HCT116 (cell line): ENCODE results near the gene TUBGCP5. TPM values are rescaled to one million over a fixed set of nuclear protein-coding genes. Genes with fewer than 3 reads are reported as not detected.
A peak's percentile ranks its signal among the peaks of the same experiment; 100 is the strongest.

Experiments
- ATAC-seq: fragments of 200-7000 bp; cut with Tn5 transposase; 2 replicates; pipeline ENCODE4 v1.9.1; 2020; ENCODE audit warnings: mild to moderate bottlenecking, moderate library complexity
- BruUV-seq: library from RNA; stranded (reverse); fragments of 400-500 nt; replicated peaks from 2 replicates; lab custom pipeline; 2021; lab: Mats Ljungman, UMichigan
- CTCF ChIA-PET: fragments of 300-600 bp; sonication (Branson Sonifier 250); formaldehyde crosslinking; loops from one replicate; lab custom pipeline; 2021; ENCODE audit warnings: antibody characterized with exemption; lab: Charles Lee
- POLR2A ChIA-PET: fragments of 300-600, 350-600 bp; sonication (Branson Sonifier 250); formaldehyde crosslinking; loops from one replicate; lab custom pipeline; 2021; ENCODE audit warnings: antibody characterized with exemption; lab: Charles Lee
- RAD21 ChIA-PET, 2 experiments: fragments of 300-600 bp; sonication (Branson Sonifier 250); formaldehyde crosslinking; loops; one replicate each; lab custom pipeline; 2023; ENCODE audit warnings: low total read pairs in 2 of 2; ENCODE audit not compliant: uncharacterized antibody in 2 of 2, unreplicated experiment in 2 of 2, low non-redundant PET in 1 of 2; lab: Charles Lee
- DNase-seq: peaks from one replicate; pipeline ENCODE4 v3.0.0-alpha.2; 2010; ENCODE audit warnings: low read depth, low spot score
- H2AFZ ChIP-seq: fragments of 200-600 bp; shearing (Covaris generic), sonication (generic); 2 replicates; pipeline ENCODE4 v1.6.1; 2017; ENCODE audit warnings: low read depth, mixed run types, mixed read lengths, antibody characterized with exemption, low read length; ENCODE audit not compliant: poor library complexity, severe bottlenecking
- H3K27ac ChIP-seq: 2 replicates; pipeline ENCODE4 v1.5.1; 2012; ENCODE audit warnings: low read depth, low read length
- H3K27me3 ChIP-seq: fragments of 200-600 bp; sonication (generic); 2 replicates; pipeline ENCODE4 v1.6.1; 2016; ENCODE audit warnings: mixed run types, low read length, mixed read lengths; ENCODE audit not compliant: insufficient read depth
- H3K36me3 ChIP-seq, 2 experiments: fragments of 200-500 bp in 1 of 2; fragments of 200-600 bp in 1 of 2; sonication (Bioruptor generic) in 1 of 2; sonication (generic) in 1 of 2; 2 replicates each; pipeline versions ENCODE4 v1.5.1 to v1.6.1; 2014 to 2016; ENCODE audit warnings: low read length in 2 of 2, inconsistent platforms in 1 of 2, mixed read lengths in 1 of 2, mixed run types in 1 of 2; ENCODE audit not compliant: insufficient read depth in 2 of 2, control insufficient read depth in 1 of 2
- H3K4me1 ChIP-seq, 2 experiments: fragments of 200-600 bp in 1 of 2; sonication (generic) in 1 of 2; 2 replicates each; pipeline versions ENCODE4 v1.5.1 to v1.6.1; 2012 to 2017; ENCODE audit warnings: low read length in 2 of 2, inconsistent platforms in 1 of 2, mild to moderate bottlenecking in 1 of 2, mixed read lengths in 1 of 2, mixed run types in 1 of 2, moderate library complexity in 1 of 2; ENCODE audit not compliant: insufficient read depth in 2 of 2, control insufficient read depth in 1 of 2
- H3K4me2 ChIP-seq: fragments of 200-600 bp; sonication (generic); 2 replicates; pipeline ENCODE4 v1.6.1; 2017; ENCODE audit warnings: mixed run types, low read length, mixed read lengths
- H3K4me3 ChIP-seq, 2 experiments: fragments of 200-600 bp in 1 of 2; sonication (generic) in 1 of 2; replicated peaks in 1 of 2; 2 replicates each; pipeline ENCODE4 v1.5.1; 2011 to 2016; ENCODE audit warnings: low read length in 2 of 2, control low read depth in 1 of 2, low read depth in 1 of 2, mild to moderate bottlenecking in 1 of 2, mixed read lengths in 1 of 2, mixed run types in 1 of 2
- H3K79me2 ChIP-seq: fragments of 200-600 bp; sonication (generic); 2 replicates; pipeline ENCODE4 v1.6.1; 2017; ENCODE audit warnings: mild to moderate bottlenecking, mixed run types, low read length, moderate library complexity, mixed read lengths; ENCODE audit not compliant: insufficient read depth
- H3K9ac ChIP-seq: fragments of 200-600 bp; sonication (generic); 2 replicates; pipeline ENCODE4 v1.6.1; 2016; ENCODE audit warnings: low read length, mixed read lengths
- H3K9me2 ChIP-seq: fragments of 200-600 bp; sonication (generic), shearing (Covaris generic); 2 replicates; pipeline ENCODE4 v1.6.1; 2017; ENCODE audit warnings: mixed run types, mild to moderate bottlenecking, moderate library complexity; ENCODE audit not compliant: insufficient read depth
- H3K9me3 ChIP-seq, 2 experiments: fragments of 200-500 bp in 1 of 2; fragments of 200-600 bp in 1 of 2; sonication (Bioruptor generic) in 1 of 2; sonication (generic) in 1 of 2; 2 replicates each; pipeline ENCODE4 v1.6.1; 2014 to 2017; ENCODE audit warnings: low read length in 2 of 2, mixed read lengths in 2 of 2, inconsistent platforms in 1 of 2, low read depth in 1 of 2, mild to moderate bottlenecking in 1 of 2, mixed run types in 1 of 2, moderate library complexity in 1 of 2; ENCODE audit not compliant: control insufficient read depth in 1 of 2, insufficient read depth in 1 of 2
- H4K20me1 ChIP-seq: fragments of 200-600 bp; sonication (generic), shearing (Covaris generic); 2 replicates; pipeline ENCODE4 v1.6.1; 2017; ENCODE audit warnings: mixed run types, mild to moderate bottlenecking, moderate library complexity; ENCODE audit not compliant: insufficient read depth
- EGR1 ChIP-seq: IDR thresholded peaks from 2 replicates; pipeline ENCODE4 v1.6.1; 2012; ENCODE audit warnings: low read depth
- ELF1 ChIP-seq: IDR thresholded peaks from 2 replicates; pipeline ENCODE4 v1.6.1; 2012; ENCODE audit warnings: low read depth, borderline replicate concordance
- EZH2phosphoT487 ChIP-seq: fragments of 200-600 bp; IDR thresholded peaks from 2 replicates; pipeline ENCODE4 v1.6.1; 2018; ENCODE audit warnings: antibody characterized with exemption, borderline replicate concordance
- JUND ChIP-seq: IDR thresholded peaks from 2 replicates; pipeline ENCODE4 v1.6.1; 2012
- RAD21 ChIP-seq: IDR thresholded peaks from 2 replicates; pipeline ENCODE4 v1.6.1; 2012; ENCODE audit warnings: low read depth, mild to moderate bottlenecking
- SIN3A ChIP-seq: IDR thresholded peaks from 2 replicates; pipeline ENCODE4 v1.6.1; 2012; ENCODE audit warnings: low read depth
- SP1 ChIP-seq: IDR thresholded peaks from 2 replicates; pipeline ENCODE4 v1.6.1; 2012; ENCODE audit warnings: low read depth
- SRF ChIP-seq: IDR thresholded peaks from 2 replicates; pipeline ENCODE4 v1.6.1; 2012; ENCODE audit warnings: low read depth
- TCF7L2 ChIP-seq: IDR thresholded peaks from 2 replicates; pipeline ENCODE4 v1.7.0; 2011; ENCODE audit warnings: borderline replicate concordance, inconsistent platforms; ENCODE audit not compliant: insufficient read depth, insufficient read length; ENCODE audit errors: extremely low read depth
- YY1 ChIP-seq: IDR thresholded peaks from 2 replicates; pipeline ENCODE4 v1.6.1; 2011; ENCODE audit warnings: low read length, low read depth, moderate library complexity, mild to moderate bottlenecking; ENCODE audit not compliant: insufficient replicate concordance; ENCODE audit errors: extremely low read depth
- ZNF274 ChIP-seq: fragments of 200-500 bp; sonication (Bioruptor generic); IDR thresholded peaks from 2 replicates; pipeline ENCODE4 v1.6.1; 2014; ENCODE audit warnings: mild to moderate bottlenecking, low read depth, low read length, inconsistent platforms
- intact Hi-C: fragments of 100-400 bp; cut with micrococcal nuclease; formaldehyde crosslinking; loops from 2 replicates; pipeline ENCODE4 v1.10.0; 2022
- total RNA-seq: library from RNA; stranded (reverse); gene quantifications from one replicate; pipeline ENCODE4 v1.2.1, GENCODE V29; 2021; ENCODE audit not compliant: unreplicated experiment
- TF ChIP-seq, protein P1 (sequence below): IDR thresholded peaks from 2 replicates; pipeline ENCODE4 v1.6.1; 2012
- TF ChIP-seq, protein P2 (sequence below): IDR thresholded peaks from 2 replicates; pipeline ENCODE4 v1.6.1; 2012
- TF ChIP-seq, protein P3 (sequence below): IDR thresholded peaks from 2 replicates; pipeline ENCODE4 v1.6.1; 2012; ENCODE audit warnings: low read depth

The TUBGCP5 gene
- total RNA-seq, 1 experiment from 2014 or later: 17.9 TPM

DNA sequence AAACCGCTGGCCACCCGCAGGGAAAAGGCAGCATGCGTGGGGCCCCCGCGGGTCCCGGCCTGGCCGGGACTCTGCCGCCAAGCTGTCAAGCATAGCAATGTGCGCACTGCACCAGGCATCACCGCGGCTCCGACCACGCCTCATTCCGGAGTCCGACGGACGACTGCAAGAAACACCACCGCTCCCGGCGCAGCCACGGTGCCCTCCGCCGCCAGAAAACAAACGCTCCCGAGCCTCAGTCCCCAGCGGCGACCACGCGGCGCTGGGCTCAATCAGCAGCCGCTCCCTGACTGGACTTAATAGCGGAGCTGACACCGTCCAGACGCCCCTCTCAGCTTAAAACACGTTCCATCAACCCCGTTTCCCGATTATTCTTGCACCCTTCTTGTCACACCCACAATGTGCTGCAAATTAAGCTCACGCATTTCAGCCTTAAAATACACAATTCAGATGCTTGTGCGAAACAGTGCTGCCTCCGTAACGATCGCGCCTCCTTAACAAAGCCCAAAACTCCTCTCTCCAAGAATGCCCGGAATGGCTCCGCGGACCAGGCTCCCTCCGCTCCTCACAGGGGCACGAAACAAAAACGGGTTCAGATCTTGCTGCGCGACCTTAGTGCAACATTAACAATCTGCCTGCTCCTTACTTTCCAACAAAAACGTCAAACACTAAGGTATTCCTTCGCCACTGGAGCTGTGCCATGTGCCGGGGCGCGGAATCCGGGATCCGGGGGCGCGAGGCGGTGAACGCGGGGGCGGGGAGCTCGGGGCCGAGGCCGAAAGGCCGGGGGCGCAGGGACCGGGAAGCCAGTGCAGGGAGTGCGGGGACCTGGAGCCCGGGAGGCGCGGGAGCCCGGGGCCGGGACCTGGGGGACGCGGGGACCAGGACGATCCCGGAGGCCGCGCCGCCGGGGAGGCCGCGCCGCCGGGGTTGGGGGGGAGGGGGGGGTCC lies 59.9 kb downstream of the TUBGCP5 start (continued):
- TF ChIP-seq, protein P1, sequence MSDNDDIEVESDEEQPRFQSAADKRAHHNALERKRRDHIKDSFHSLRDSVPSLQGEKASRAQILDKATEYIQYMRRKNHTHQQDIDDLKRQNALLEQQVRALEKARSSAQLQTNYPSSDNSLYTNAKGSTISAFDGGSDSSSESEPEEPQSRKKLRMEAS: peak; percentile 62; the same call in 1 of the 2 replicates
- TF ChIP-seq SP1: no peak
- no peak for TF ChIP-seq SRF
- TF ChIP-seq, protein P2, sequence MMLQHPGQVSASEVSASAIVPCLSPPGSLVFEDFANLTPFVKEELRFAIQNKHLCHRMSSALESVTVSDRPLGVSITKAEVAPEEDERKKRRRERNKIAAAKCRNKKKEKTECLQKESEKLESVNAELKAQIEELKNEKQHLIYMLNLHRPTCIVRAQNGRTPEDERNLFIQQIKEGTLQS: no peak

DNA sequence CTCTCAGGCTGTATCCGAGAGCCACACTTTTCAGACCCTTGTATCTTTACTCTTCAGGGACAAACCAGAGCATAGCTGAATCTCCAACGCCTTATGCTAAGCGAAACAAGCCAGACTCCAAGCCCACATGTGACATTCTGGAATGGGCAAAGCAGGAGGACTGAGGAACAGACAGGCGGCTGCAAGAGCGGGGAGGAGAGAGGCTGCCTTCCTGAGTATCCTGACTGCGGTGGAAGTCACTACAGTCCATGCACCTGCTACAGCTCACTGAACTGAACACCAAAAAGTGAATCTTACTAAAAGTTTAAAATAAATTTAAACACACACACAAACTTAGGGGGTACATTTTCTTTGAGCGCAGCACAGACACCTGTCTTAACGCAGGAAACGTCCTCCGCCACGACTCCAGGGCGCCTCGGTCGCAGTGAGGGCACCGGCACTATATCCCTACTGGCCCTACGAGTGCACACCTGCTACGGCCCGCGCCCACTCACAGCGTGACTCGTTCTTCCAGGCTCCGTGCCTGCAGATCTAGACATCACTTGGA lies 60.6 kb downstream of the TUBGCP5 start:
- DNase-seq: no peak

More for the DNA sequence above, 60.6 kb downstream of the TUBGCP5 start:
- Histone ChIP-seq H3K27me3 (no peaks in the 10 kb centered on the region), H3K27ac (peak overlapping the region; percentile 93; the same call in 1 of the 2 replicates), H3K9ac (peak overlapping the region; percentile 80), H4K20me1 (peaks cover 11% of the 10 kb centered on the region; the same call in 1 of the 2 replicates), H3K4me3 (peak overlapping the region; percentile 91 to 95), H3K4me1 (peaks cover 15 to 23% of the 10 kb centered on the region in 2 experiments), H3K4me2 (peak overlapping the region; percentile 87), H3K9me3 (no peaks in the 10 kb centered on the region), H3K79me2 (peaks cover 61% of the 10 kb centered on the region), H2AFZ (no peak overlapping the region), H3K9me2 (no peaks in the 10 kb centered on the region), H3K36me3 (no peaks in the 10 kb centered on the region)
- TF ChIP-seq YY1 (no peak), SIN3A (no peak), TCF7L2 (no peak), ZNF274 (no peak), EGR1 (no peak), SP1 (no peak), RAD21 (no peak), EZH2phosphoT487 (no peak), ELF1 (no peak), SRF (no peak), JUND (no peak)
- TF ChIP-seq, protein P3, sequence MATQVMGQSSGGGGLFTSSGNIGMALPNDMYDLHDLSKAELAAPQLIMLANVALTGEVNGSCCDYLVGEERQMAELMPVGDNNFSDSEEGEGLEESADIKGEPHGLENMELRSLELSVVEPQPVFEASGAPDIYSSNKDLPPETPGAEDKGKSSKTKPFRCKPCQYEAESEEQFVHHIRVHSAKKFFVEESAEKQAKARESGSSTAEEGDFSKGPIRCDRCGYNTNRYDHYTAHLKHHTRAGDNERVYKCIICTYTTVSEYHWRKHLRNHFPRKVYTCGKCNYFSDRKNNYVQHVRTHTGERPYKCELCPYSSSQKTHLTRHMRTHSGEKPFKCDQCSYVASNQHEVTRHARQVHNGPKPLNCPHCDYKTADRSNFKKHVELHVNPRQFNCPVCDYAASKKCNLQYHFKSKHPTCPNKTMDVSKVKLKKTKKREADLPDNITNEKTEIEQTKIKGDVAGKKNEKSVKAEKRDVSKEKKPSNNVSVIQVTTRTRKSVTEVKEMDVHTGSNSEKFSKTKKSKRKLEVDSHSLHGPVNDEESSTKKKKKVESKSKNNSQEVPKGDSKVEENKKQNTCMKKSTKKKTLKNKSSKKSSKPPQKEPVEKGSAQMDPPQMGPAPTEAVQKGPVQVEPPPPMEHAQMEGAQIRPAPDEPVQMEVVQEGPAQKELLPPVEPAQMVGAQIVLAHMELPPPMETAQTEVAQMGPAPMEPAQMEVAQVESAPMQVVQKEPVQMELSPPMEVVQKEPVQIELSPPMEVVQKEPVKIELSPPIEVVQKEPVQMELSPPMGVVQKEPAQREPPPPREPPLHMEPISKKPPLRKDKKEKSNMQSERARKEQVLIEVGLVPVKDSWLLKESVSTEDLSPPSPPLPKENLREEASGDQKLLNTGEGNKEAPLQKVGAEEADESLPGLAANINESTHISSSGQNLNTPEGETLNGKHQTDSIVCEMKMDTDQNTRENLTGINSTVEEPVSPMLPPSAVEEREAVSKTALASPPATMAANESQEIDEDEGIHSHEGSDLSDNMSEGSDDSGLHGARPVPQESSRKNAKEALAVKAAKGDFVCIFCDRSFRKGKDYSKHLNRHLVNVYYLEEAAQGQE: no peak
- TF ChIP-seq, protein P1: no peak
- BruUV-seq: no TSS peak
- ChIA-PET RAD21 (interaction anchor here in 1 of 2 experiments (0.7 kb wide), 1 partner anchor 52 kb away, joined by 5 read pairs; no protein-coding TSS in a partner anchor), POLR2A (no interaction called here), CTCF (no interaction called here)
- peak; percentile 46 for ATAC-seq
- intact Hi-C loops: no loop called here
